ENCODE results near the gene PARVG.

The PARVG gene

DNA sequence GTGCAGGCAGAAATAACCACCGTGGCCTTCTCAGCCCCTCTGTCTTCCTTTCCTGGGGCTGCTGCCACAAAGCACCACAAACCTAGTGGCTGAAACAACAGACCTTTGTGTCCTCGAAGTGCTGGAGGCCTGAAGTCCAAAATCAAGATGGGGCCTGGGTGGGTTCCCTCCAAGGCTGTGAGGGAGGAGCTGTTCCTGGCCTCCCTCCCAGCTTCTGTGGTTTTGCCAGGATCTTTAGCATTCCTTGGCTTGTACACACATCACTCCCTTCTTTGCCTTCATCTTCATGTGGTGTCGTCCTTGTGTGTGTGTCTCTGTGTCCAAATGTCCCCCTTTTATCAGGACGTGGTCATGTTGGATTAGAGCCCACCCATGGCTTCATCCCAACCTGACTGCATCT lies 29.0 kb upstream of the PARVG start:
- in situ Hi-C loops (cut with MboI; ENCODE audit: low pct_unique_long_range_greater_than_20kb, low sequenced_read_pairs) = no loop called here
- no peak for DNase-seq

DNA sequence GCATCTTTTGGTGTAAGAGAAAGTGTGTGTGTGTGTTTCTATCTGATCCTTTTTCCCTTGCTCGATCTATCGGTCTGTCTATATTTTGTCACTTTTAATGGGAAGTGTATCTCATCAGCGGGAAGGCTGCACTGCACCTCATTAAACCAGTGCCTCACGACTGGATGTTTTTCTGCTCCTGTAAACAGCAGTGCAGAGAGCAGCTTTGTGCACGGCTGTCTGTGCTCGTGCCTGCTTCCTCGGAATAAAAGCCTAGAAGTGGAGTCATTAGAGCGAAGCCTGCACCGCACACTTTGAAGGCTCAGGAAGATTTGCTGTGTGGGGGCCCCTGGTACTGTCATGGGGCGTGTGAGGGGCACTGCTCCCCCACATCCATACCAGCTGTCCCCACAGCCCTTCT lies 27.0 kb upstream of the PARVG start:
- no peak for DNase-seq
- in situ Hi-C loops (cut with MboI; ENCODE audit: low pct_unique_long_range_greater_than_20kb, low sequenced_read_pairs) = no loop called here

DNA sequence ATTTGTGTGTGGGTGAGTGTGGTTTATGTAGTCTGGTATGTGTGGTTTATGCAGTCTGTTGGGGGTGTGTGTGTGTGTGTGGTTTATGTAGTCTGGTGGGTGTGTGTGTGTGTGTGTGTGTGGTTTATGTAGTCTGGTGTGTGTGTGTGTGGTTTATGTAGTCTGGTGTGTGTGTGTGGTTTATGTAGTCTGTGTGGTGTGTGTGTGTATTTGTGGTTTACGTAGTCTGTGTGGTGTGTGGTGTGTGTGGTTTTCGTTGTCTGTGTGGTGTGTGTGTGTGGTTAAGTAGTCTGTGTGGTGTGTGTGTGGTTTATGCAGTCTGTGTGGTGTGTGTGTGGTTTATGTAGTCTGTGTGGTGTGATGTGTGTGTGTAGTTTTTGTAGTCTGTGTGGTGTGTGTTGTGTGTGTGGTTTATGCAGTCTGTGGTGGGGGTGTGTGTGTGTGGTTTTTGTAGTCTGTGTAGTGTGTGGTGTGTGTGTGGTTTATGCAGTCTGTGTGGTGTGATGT lies 26.2 kb upstream of the PARVG start:
- in situ Hi-C loops (cut with MboI; ENCODE audit: low pct_unique_long_range_greater_than_20kb, low sequenced_read_pairs) = no loop called here
- peak; percentile 34 for DNase-seq

DNA sequence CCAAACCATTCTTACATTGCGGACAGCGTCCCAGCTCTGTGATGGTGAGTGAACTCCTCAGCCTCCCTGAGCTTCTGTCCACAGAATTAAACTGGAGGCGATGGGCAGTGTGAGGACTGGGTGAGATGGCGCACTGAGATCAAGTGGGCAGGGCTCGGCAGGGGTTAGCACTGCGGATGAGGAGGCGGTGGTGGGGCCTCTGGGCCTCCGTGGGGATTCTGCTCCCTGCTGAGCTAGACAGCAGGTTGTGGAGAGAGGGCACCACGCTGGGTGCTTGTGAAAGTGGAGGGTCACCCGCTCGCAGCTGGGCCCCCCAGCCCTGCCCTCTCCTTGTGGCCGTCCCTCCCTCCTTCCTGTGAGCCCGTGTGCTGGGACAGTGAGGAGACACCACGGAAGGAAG lies 25.6 kb upstream of the PARVG start:
- in situ Hi-C loops (cut with MboI; ENCODE audit: low pct_unique_long_range_greater_than_20kb, low sequenced_read_pairs) = no loop called here
- DNase-seq = no peak

DNA sequence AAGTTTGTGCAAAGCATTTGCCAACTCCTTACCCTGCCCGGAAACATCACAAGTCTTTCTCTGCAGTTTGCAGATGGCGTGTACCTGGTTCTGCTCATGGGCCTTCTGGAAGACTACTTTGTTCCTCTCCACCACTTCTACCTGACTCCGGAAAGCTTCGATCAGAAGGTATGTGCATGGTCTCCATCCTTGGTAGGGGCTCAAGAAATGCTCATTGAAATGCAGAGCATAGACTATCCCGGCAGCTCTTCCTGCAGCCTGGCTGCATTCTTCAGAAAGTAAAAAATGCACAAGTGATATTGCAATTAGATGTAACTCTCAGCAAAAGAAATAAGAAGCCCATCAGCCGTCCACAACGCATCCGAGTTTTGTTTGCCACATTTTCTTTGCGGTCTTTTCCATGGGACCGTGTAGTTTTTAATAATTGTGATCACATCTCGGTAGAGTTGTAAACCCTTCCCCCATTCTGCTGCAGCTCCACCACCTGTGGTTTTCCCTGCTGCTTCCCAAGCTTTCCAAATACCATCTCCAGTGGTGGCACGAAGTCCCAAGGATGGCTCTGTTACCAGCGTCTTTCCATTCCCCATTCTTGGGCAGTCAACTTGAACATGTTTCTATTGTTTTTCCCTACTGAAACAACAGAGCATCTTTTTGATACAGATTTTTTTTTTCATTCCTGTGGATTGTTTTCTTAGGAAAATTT lies 22.7 kb upstream of the PARVG start:
- in situ Hi-C loops (cut with MboI; ENCODE audit: low pct_unique_long_range_greater_than_20kb, low sequenced_read_pairs) = no loop called here
- DNase-seq = no peak

DNA sequence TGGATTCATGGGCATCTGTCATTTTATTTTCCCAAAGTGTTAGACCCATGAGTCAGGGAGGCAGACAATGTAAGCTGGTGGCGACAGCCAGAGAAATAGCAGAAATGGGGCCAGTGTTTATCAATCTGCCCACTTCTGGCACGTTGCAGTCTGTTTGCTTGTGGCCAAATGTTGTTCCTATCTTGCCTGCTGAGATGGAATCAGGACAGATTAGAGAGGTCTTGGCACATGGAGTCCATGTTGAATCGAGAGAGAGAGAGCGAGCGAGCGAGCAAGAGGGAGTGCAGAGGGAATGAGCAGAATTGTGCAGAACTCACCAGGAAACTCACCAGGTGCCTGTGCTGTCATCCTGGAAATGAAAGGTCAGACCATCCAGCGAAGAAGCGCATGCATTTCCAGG lies 21.9 kb upstream of the PARVG start:
- in situ Hi-C loops (cut with MboI; ENCODE audit: low pct_unique_long_range_greater_than_20kb, low sequenced_read_pairs) = no loop called here

DNA sequence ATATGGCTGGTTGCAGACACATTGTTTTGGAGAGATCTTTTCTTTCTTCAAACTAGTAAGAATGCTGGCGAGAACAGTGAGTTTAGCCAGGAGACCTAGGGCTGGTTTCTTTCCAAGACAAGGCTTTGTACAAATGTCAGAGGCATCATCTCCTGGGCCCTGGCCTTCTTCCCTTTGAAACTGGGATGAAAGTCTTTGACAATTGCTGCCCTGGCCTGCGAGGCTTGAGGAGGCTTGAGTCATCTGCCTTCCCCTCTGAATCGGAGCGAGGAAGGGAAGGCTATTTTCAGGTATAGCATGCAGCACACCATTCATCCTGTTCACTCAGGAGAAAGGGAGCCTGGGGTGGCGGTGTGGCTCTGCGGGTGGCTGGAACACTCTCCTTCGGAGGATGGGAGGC lies 21.5 kb upstream of the PARVG start:
- in situ Hi-C loops (cut with MboI; ENCODE audit: low pct_unique_long_range_greater_than_20kb, low sequenced_read_pairs) = no loop called here

More for the DNA sequence above, 21.9 kb upstream of the PARVG start:
- DNase-seq = no peak

DNA sequence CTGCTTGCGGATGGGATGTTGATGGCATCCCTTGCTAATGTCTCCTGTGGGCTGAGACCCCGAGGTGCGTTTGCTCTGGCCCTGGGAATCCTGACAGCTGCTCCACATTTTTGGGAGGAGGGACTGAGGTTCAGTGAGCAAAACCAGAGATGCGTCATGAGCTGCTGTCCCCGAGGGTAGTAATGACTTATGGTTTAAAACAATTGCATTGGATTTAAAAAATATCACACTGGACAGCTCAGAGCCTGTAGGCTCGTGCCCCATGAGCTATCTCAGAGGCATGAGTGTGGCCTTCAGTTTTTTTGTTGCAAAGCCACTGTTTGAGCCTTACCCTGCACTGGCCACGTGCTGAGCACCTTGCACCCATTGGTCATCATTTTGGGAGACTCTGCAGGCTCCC lies 20.9 kb upstream of the PARVG start:
- no peak for DNase-seq
- in situ Hi-C loops (cut with MboI; ENCODE audit: low pct_unique_long_range_greater_than_20kb, low sequenced_read_pairs) = no loop called here

More for the DNA sequence above, 21.5 kb upstream of the PARVG start:
- peak; percentile 16 for DNase-seq

DNA sequence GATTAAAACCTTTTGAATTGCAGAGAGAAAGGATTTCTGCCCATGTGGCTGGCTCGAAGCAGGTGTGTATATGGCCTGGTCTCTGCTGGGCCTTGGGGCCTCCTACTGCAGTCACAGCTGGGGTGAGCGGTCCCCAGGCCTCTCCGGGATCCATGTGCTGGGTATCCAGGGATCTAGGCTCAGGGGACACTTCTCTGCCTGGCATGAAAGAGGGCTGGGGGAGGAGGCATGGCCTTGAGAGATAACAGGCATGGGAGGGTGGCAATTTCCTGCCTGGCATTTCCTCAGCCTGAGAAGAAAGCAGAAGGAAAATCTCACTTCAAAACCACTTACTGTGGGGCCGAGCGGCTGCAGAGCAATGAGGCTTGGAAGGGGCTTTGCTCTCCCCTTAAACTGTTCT lies 20.3 kb upstream of the PARVG start:
- in situ Hi-C loops (cut with MboI; ENCODE audit: low pct_unique_long_range_greater_than_20kb, low sequenced_read_pairs) = no loop called here
- peak; percentile 72 for DNase-seq

DNA sequence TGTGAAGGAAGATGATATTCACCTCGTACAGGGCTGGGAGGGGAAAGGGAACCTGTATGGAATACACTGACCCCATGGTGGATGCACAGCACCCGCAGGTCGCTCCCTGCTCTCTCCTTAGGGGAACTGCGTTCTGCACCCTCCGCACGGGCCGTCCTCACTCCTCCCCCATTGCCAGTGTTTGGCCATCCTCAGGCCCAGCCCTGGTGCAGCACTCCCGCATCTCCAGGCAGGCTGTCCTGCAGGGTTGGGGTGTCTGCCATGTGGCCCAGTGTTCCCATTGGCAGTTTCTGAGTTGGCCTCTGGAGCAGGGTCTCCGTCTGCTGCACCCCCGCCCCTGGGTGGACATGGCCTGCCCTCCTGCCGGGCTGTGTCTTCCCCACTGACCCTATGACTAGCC lies 19.1 kb upstream of the PARVG start:
- no peak for DNase-seq
- in situ Hi-C loops (cut with MboI; ENCODE audit: low pct_unique_long_range_greater_than_20kb, low sequenced_read_pairs) = no loop called here

DNA sequence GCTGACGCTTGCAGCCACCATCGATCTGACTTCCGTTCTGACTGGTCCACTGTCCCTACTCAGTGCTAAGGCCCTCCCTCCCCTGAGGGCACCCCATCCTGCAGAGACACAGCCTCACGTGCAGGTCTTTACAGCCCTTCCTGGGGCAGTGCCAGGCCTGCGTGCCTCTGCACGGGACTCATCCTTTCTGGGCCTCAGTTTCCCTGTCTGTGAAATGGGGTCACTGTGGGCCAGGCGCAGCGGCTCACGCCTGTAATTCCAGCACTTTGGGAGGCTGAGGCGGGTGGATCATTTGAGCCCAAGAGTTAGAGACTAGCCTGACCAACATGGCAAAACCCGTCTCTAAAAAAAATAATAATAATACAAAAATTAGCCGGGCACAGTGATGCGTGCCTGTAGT lies 17.8 kb upstream of the PARVG start:
- in situ Hi-C loops (cut with MboI; ENCODE audit: low pct_unique_long_range_greater_than_20kb, low sequenced_read_pairs) = no loop called here
- DNase-seq = no peak

DNA sequence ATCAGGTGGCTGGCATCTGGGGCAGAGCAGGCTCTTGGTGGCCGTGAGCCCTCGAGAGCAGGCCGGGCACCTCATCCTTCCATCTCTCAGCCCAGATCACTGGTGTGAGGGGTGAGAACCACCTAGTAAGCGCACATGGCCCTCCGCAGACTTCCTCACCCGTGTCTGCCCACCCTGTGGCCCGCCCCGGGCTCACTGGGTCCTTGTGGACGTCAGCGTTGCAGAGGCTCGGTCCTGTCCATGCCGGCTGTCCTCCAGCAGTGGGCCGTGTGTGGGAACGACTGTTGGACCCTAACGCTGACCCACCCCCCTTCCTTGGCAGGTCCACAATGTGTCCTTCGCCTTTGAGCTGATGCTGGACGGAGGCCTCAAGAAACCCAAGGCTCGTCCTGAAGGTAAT lies 17.2 kb upstream of the PARVG start:
- DNase-seq = no peak

DNA sequence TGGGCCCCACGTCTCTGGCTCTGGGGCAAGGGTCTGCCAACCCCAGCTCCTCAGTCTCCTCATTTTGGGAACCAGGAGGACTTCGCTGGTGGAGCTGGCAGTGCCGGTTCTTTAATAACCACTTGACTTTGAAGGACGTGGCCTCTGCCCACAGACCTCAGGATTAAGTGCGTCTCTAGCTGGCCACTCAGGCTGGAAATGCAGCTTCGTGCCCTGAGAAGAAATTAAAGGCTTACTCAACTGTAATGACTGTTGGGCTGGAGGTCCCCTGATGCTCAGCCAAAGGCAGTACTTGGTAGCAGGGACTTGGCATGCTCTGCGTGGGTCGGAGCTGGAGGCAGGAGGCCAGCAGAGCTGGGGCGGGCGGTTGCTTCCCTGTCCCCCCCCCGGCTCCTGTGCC lies 16.7 kb upstream of the PARVG start:
- in situ Hi-C loops (cut with MboI; ENCODE audit: low pct_unique_long_range_greater_than_20kb, low sequenced_read_pairs) = no loop called here
- no peak for DNase-seq

More for the DNA sequence above, 17.2 kb upstream of the PARVG start:
- in situ Hi-C loops (cut with MboI; ENCODE audit: low pct_unique_long_range_greater_than_20kb, low sequenced_read_pairs) = no loop called here

DNA sequence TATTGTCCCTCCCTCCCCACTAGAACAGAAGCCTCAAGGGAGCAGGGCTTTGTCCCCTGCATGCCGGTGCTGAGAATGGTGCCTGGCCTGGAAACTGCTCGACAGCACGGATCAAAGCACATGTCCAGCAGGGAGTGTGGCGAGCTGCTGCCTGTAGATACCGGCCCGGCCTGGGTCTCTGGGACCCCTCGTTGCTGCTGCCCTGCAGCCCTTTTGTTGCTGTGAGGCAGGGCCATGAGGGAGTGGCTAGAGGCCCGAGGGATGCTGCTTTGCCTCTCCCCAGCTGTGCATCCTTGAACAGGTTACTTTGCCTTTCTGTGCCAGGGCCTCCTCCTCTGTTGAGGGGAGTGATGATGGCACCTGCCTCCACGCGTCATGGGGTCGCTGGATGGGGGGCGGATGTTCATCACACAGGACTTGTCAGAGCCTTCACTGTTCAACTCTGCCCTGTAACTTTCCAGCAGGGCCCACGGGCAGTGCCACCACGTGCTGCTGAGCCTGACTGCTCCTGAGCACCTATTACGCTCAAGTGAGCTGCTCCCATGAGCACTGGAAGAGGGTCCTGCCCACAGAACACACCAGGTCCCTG lies 15.3 kb upstream of the PARVG start:
- DNase-seq = no peak
- in situ Hi-C loops (cut with MboI; ENCODE audit: low pct_unique_long_range_greater_than_20kb, low sequenced_read_pairs) = no loop called here

DNA sequence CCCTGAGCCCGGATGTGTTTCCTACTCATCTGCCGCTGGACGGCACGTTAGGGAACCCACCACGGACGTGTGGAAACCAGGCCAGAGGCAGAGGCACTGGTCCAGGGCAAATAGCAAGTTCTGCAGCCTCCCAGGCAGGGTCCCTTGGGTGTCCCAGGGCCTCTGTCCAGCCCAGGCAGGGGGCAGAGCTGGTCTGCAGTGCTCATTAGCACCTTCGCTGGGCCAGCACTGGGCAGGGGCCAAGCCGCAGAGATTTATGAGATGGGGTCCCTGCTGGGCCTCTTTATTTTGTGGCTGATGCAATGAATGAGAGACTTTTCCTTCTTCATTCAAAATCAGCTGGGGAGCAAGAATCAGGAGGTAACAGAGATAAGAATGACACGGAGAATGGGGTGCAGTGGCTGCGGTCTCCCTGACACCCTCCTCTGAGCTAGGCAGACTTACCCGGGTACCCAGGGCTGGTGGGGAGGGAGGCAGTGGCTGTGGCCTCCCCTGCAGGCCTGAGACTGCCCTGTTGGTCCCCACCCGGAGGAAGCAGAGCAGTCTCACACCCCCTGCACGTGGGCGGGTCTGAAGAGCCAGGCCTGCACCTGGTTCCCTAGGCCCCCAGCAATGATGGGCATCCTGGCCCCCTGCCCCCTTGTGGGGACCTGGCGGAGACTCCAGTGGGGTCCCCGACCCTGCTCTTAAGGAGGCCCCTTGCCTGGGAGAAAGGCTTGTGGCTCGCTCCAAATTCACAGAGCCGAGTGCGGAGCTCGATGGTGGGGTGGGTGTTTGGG lies 14.0 kb upstream of the PARVG start:
- no peak for DNase-seq
- in situ Hi-C loops (cut with MboI; ENCODE audit: low pct_unique_long_range_greater_than_20kb, low sequenced_read_pairs) = no loop called here

DNA sequence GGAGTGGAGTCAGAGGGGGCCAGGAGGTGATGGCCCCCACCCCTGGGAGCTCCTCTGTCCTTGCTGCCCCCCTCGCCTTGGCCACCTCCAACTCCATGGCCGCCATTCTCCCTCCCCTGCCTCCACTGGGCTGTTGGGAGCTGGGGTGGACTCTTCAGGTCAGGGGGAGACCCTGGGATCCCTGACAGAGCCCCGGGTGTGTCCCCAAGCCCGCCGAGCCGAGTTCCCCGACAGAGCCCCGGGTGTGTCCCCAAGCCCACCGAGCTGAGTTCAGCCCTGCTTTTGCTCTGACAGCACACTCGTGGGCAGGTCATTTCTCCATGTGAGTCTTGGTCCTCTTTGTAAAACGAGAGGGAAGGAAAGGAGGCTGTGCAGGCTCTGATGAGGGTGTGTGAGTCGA lies 13.2 kb upstream of the PARVG start:
- no peak for DNase-seq
- in situ Hi-C loops (cut with MboI; ENCODE audit: low pct_unique_long_range_greater_than_20kb, low sequenced_read_pairs) = no loop called here

DNA sequence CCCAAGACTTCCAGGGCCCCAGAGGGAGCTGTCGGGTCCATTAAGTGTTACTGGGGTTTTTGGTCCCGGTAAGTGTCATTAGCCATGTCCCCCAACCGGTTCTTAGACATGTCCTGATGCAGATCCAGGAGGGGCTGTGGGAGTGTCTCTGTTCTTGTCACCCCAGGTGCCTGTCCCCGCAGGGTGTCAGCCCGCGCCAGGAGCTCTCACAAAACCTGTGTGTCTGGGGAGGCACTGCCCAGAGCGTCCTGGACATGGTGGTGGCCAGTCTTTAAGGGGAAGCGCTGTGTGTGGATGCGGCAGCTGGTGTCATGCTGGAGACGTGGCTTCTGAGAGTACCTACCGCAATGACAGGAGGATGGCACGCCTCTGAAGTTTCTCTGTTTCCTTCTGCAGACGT lies 12.5 kb upstream of the PARVG start:
- in situ Hi-C loops (cut with MboI; ENCODE audit: low pct_unique_long_range_greater_than_20kb, low sequenced_read_pairs) = no loop called here
- no peak for DNase-seq

DNA sequence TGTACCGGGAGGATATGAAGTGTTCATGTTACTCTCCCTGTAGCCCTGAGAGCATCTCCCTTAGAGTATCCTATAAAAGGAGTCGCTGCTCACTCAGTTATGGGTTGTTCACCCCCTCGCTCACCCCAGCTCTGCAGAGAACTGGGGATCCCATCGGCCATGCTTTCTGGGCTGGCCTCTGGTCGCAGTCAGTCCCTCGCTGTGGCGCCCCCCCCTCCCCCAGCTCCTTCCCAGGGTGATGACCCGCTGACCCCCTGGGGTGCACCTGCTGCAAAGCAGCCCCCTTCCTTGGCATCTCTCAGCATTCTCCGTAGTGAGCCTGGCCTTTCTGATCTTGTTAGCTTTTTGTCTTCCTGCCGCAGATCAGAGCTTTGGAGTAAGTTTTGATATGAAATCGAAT lies 10.3 kb upstream of the PARVG start:
- no peak for DNase-seq
- in situ Hi-C loops (cut with MboI; ENCODE audit: low pct_unique_long_range_greater_than_20kb, low sequenced_read_pairs) = no loop called here

DNA sequence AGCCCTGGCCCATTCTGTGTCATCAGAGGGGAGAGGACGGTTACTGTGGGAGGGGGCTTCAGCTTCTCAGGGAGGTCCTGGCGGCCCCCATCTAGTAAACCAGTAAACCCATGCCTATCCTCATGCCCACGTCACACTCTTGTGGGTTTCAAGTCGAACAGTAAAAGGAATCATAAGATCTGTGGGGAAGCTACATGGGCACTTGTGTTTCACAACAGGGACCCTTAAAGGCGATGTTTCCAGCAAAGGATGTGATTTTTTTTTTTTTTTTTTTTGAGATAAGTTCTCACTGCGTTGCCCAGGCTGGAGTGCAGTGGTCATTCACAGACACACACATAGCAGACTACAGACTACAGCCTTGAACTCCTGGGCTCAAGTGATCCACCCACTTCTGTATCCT lies 9.2 kb upstream of the PARVG start:
- in situ Hi-C loops (cut with MboI; ENCODE audit: low pct_unique_long_range_greater_than_20kb, low sequenced_read_pairs) = no loop called here
- no peak for DNase-seq

DNA sequence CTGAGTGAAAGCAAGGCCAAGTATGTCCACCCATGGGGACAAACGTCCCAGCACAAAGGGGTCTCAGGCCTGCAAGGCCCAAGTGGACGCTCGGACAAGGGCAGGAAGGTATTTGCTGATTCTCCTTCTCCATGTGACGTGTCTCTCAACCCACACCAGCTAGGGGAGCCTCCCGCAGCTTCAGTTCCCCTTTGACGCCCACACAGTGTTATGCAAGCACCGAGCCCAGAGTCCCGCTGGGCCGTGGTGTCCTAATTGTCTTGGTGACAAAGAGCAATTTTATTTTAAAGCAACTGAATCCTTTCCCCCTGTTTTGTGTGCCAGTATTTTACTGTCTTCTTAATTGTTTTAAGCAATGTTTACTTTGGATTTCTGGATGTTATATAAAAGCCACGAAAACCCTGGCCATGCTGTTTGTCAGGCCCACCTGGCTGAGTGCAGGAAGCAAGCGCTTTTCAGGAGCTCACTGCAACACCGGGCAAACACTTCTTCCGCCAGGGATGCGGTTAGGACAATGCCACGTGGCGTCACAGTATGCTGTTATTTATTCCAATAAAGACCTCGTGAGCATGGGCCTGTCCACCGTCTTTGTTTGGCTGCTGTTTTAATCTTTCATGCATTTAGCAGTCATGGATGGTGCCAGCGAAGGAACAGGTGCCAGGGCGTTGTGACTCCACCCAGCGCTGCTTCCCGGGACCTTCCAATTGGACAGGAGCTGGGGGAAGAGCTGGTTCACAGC lies 8.2 kb upstream of the PARVG start:
- DNase-seq = peak; percentile 92
- in situ Hi-C loops (cut with MboI; ENCODE audit: low pct_unique_long_range_greater_than_20kb, low sequenced_read_pairs) = no loop called here
